ENCODE data around the gene SF3A1. TPM values are rescaled to one million over a fixed set of nuclear protein-coding genes. Genes with fewer than 3 reads are reported as not detected.

Gene SF3A1
- total and polyA plus RNA-seq, 2 of the 13 experiments (the other 11 are each of a cell fraction or from before 2014, with no cell fraction given) = 10.0 to 22.0 TPM

GRCh38 chr22:30397656-30398635 is 41.3 kb upstream of the SF3A1 start (continued):
- TF ChIP-seq EHMT2 (IDR thresholded peaks at IDR 0.05; ENCODE audit: borderline replicate concordance, low read depth, low read length) (no peak), ESRRA (CRISPR knock-in tag; IDR thresholded peaks at IDR 0.05; ENCODE audit: low read depth) (0 out of 2 replicates have a peak, but pooled peaks have one; percentile 33), SNAI1 (CRISPR knock-in tag; IDR thresholded peaks at IDR 0.05; ENCODE audit: borderline replicate concordance) (0 out of 2 replicates have a peak, but pooled peaks have one; percentile 43), DR1 (CRISPR knock-in tag; IDR thresholded peaks at IDR 0.05) (0 out of 2 replicates have a peak, but pooled peaks have one; percentile 28), RBM39 (IDR thresholded peaks at IDR 0.05; ENCODE audit: low read depth, low read length, poor library complexity, severe bottlenecking) (peak; percentile 26), SOX6 (IDR thresholded peaks at IDR 0.05) (no peak), SOX6 (CRISPR knock-in tag; IDR thresholded peaks at IDR 0.05) (0 out of 2 replicates have a peak, but pooled peaks have one; percentile 15), POLR2A (IDR thresholded peaks at IDR 0.05; ENCODE audit: insufficient read depth in 1 of 2, low read depth in 2 of 2, low read length in 2 of 2) (peak in 1 of 2 experiments; percentile 38; a peak in 1 of 4 replicates), SAFB2 (CRISPR knock-in tag; IDR thresholded peaks at IDR 0.05; ENCODE audit: borderline replicate concordance, low read depth) (no peak), CBX5 (CRISPR knock-in tag; IDR thresholded peaks at IDR 0.05; ENCODE audit: borderline replicate concordance) (no peak), ZNF296 (CRISPR knock-in tag; conservative IDR thresholded peaks at IDR 0.05) (peak; percentile 85; the same call in 1 of the 2 replicates), HDAC1 (CRISPR knock-in tag; IDR thresholded peaks at IDR 0.05) (no peak)
